K562 (cell line): ENCODE data around the gene ANKRD34B.

ENCODE experiments used
- BDP1 ChIP-seq: IDR thresholded peaks from 3 replicates; pipeline ENCODE4 v1.6.1; 2011; ENCODE audit not compliant: insufficient read length, insufficient read depth
- CTCF ChIP-seq, 3 experiments: IDR thresholded peaks in 2 of 3; conservative IDR thresholded peaks in 1 of 3; 2 replicates each; pipeline ENCODE4 v1.5.1; 2011 to 2012; ENCODE audit warnings: low read length in 3 of 3, mild to moderate bottlenecking in 3 of 3, control low read depth in 2 of 3, improper control_type of control experiment in 1 of 3, inconsistent platforms in 1 of 3, low read depth in 1 of 3, mixed read lengths in 1 of 3, moderate library complexity in 1 of 3; ENCODE audit not compliant: insufficient read depth in 2 of 3
- ELK3 ChIP-seq: fragments of 450-650 bp; formaldehyde crosslinking; IDR thresholded peaks from 2 replicates; pipeline ENCODE4 v1.4.0; 2020; ENCODE audit warnings: mild to moderate bottlenecking
- GMEB1 ChIP-seq: fragments of 250-450 bp; sonication (Bioruptor Pico); IDR thresholded peaks from 2 replicates; pipeline ENCODE4 v1.4.0; 2020; ENCODE audit warnings: mild to moderate bottlenecking
- IRF2 ChIP-seq: sonication (generic); formaldehyde crosslinking; IDR thresholded peaks from 2 replicates; pipeline ENCODE4 v1.8.1; 2022; ENCODE audit warnings: mild to moderate bottlenecking, missing genetic modification reagents
- MEIS2 ChIP-seq: fragments of 450-650 bp; IDR thresholded peaks from 2 replicates; pipeline ENCODE4 v1.6.1; 2014; ENCODE audit warnings: mild to moderate bottlenecking; ENCODE audit not compliant: partially characterized antibody
- RAD21 ChIP-seq, 2 experiments: fragments of 250-450 bp in 1 of 2; fragments of 450-650 bp in 1 of 2; sonication (Bioruptor Pico) in 1 of 2; formaldehyde crosslinking in 1 of 2; IDR thresholded peaks in 1 of 2; conservative IDR thresholded peaks in 1 of 2; 2 replicates each; pipeline versions ENCODE4 v1.4.0 to v1.8.0; 2020 to 2022; ENCODE audit warnings: mild to moderate bottlenecking in 2 of 2, moderate library complexity in 1 of 2
- ZNF584 ChIP-seq: fragments of 200-800 bp; sonication (Bioruptor generic); IDR thresholded peaks from 2 replicates; pipeline ENCODE4 v1.6.1; 2016; ENCODE audit warnings: low read depth, mild to moderate bottlenecking, missing genetic modification characterization, missing compliant biosample characterization

- TF ChIP-seq CTCF (IDR thresholded peaks at IDR 0.05 in 2 of 3, conservative IDR thresholded peaks at IDR 0.05 in 1 of 3; ENCODE audit: insufficient read depth in 2 of 3, low read depth in 1 of 3, low read length in 3 of 3) (no peak), GMEB1 (CRISPR knock-in tag) (no peak), IRF2 (CRISPR knock-in tag) (no peak), BDP1 (no peak), RAD21 (CRISPR knock-in tag; conservative IDR thresholded peaks at IDR 0.05 in 1 of 2, IDR thresholded peaks at IDR 0.05 in 1 of 2) (no peak), MEIS2 (no peak), ELK3 (no peak), ZNF584 (no peak)
These were observed 28.7 kb downstream of the ANKRD34B start for GRCh38 chr5:80541392-80541791.
